NB4 (cell line): ENCODE measurements around the gene SENP8.
"Not testable (repeated sequence)": the region's sequence is repeated elsewhere in the genome, so short reads cannot be mapped to it uniquely, and the experiment has no call there.

Source experiments
- DNase-seq: peaks from one replicate; pipeline ENCODE4 v3.0.0; 2010; ENCODE audit warnings: low read depth
- H3K4me3 ChIP-seq: one replicate; pipeline ENCODE4 v1.5.1; 2011; ENCODE audit warnings: mild to moderate bottlenecking, low read depth, low read length, moderate library complexity
- MYC ChIP-seq: IDR thresholded peaks from 2 replicates; pipeline ENCODE4 v1.6.1; 2011; ENCODE audit warnings: low read depth, low read length
- POLR2A ChIP-seq: IDR thresholded peaks from 2 replicates; pipeline ENCODE4 v1.6.1; 2011; ENCODE audit warnings: mild to moderate bottlenecking; ENCODE audit not compliant: insufficient read length; ENCODE audit errors: extremely low read depth
- TF ChIP-seq, protein P1 (sequence below): IDR thresholded peaks from one replicate; pipeline ENCODE4 v1.5.1; 2012; ENCODE audit warnings: low read depth, low read length
- TF ChIP-seq, protein P2 (sequence below): IDR thresholded peaks from 2 replicates; pipeline ENCODE4 v1.6.1; 2011; ENCODE audit warnings: low read depth, low read length

The SENP8 gene

DNA sequence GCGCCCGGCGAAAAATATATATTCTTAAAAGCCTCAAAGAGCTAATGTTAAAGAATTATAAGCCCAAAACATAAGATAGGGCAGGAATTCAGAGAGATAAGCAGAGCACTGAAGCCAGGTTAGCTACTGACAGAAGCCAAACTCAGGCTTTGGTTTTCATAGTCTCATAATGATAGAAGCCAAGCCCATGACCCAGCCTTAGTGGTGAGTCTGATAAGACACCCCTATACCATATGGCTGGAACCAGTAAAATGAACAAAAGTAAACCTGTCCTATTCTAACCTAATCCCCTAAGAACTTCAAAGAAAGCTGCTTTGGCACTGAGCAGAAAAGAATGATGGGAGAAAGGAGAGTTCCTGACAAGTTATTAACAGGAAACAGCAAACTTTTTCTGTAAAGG lies 26.2 kb upstream of the SENP8 start:
- no peak for DNase-seq
- TF ChIP-seq, protein P1, sequence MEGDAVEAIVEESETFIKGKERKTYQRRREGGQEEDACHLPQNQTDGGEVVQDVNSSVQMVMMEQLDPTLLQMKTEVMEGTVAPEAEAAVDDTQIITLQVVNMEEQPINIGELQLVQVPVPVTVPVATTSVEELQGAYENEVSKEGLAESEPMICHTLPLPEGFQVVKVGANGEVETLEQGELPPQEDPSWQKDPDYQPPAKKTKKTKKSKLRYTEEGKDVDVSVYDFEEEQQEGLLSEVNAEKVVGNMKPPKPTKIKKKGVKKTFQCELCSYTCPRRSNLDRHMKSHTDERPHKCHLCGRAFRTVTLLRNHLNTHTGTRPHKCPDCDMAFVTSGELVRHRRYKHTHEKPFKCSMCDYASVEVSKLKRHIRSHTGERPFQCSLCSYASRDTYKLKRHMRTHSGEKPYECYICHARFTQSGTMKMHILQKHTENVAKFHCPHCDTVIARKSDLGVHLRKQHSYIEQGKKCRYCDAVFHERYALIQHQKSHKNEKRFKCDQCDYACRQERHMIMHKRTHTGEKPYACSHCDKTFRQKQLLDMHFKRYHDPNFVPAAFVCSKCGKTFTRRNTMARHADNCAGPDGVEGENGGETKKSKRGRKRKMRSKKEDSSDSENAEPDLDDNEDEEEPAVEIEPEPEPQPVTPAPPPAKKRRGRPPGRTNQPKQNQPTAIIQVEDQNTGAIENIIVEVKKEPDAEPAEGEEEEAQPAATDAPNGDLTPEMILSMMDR: no peak
- TF ChIP-seq, protein P2, sequence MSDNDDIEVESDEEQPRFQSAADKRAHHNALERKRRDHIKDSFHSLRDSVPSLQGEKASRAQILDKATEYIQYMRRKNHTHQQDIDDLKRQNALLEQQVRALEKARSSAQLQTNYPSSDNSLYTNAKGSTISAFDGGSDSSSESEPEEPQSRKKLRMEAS: no peak
- no peak for TF ChIP-seq POLR2A
- no peak for TF ChIP-seq MYC
- H3K4me3 ChIP-seq: no peak overlapping the region

DNA sequence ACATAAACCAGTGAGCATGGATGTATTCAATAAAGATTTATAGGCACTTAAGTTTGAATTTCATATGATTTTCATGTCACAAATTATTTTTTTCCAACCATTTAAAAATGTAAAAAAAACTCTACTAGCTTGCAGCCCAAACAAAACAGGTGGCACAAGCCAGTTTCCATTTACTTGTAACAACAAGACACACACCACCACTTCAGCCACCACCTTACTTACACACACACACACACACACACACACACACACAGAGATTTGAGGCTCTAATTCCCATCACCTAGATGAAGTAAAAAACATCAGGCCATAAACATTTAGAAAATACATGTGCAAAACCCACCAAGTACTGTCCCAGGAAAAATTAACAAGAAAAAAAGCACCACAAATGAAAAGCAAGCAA lies 25.5 kb upstream of the SENP8 start:
- DNase-seq: no peak
- no peak overlapping the region for H3K4me3 ChIP-seq
- TF ChIP-seq, protein P1: no peak
- TF ChIP-seq, protein P2: no peak
- TF ChIP-seq POLR2A (no peak), MYC (no peak)

DNA sequence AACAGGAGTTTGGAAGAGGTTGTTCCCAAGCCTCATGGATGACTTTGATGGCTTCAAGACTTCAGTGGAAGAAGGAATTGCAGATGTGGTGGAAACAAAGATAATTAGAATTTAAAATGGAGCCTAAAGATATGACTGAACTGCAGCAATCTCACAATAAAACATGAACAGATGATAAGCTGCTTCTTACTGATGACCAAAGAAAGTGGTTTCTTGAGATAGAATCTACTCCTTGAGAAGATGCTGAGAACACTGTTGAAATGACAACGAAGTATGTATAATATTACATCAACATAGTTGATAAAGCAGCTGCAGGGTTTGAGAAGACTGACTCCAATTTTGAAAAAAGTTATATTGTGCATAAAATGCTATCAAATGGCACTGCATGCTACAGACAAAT lies 21.4 kb upstream of the SENP8 start:
- DNase-seq: no peak
- H3K4me3 ChIP-seq: no peak overlapping the region
- TF ChIP-seq, protein P1: no peak
- no peak for TF ChIP-seq MYC

DNA sequence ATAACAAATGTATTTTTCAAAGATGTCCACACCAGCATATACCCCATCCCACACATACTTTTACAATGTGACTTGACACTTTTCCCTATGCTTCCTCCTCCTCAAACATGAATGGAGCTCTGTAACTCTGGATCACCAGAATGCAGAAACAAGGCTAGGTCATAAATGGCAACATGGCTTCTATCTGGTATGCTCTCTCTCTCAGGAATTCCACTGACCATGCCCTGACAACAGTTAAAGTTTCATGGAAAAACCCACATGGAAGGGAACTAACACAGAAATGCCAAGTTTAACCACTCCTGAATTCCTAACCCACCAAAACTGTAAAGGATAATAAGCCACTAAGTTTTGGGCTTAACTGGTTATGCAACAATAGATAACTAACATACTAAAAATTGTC lies 20.2 kb upstream of the SENP8 start:
- TF ChIP-seq, protein P2: no peak
- TF ChIP-seq, protein P1: no peak
- no peak for TF ChIP-seq POLR2A
- no peak for TF ChIP-seq MYC
- DNase-seq: no peak
- H3K4me3 ChIP-seq: no peak overlapping the region

DNA sequence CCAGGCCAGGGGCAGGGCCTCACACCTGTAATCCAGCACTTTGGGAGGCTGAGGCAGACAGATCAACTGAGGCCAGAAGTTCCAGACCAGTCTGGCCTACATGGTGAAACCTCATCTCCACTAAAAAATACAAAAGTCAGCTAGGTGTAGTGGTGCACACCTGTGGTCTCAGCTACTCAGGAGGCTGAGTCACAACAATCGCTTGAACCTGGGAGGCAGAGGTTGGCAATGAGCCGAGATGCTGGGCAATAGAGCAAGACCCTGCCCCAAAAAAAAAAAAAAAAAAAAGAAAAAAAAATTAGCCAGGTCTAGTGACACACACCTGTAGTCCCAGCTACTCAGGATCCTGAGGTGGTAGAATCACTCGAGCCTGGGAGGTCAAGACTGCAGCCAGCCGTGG lies 19.0 kb upstream of the SENP8 start:
- TF ChIP-seq, protein P2: no peak
- TF ChIP-seq MYC (no peak), POLR2A (no peak)
- TF ChIP-seq, protein P1: no peak
- DNase-seq: no peak
- no peak overlapping the region for H3K4me3 ChIP-seq

DNA sequence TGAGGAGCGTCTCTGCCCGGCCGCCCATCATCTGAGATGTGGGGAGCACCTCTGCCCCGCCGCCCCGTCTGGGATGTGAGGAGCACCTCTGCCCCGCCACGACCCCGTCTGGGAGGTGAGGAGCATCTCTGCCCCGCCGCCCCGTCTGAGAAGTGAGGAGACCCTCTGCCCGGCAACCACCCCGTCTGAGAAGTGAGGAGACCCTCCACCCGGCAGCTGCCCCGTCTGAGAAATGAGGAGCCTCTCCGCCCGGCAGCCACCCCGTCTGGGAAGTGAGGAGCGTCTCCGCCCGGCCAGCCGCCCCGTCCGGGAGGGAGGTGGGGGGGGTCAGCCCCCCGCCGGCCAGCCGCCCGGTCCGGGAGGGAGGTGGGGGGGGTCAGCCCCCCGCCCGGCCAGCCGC lies 17.7 kb upstream of the SENP8 start:
- not testable (repeated sequence) for DNase-seq, H3K4me3 ChIP-seq

DNA sequence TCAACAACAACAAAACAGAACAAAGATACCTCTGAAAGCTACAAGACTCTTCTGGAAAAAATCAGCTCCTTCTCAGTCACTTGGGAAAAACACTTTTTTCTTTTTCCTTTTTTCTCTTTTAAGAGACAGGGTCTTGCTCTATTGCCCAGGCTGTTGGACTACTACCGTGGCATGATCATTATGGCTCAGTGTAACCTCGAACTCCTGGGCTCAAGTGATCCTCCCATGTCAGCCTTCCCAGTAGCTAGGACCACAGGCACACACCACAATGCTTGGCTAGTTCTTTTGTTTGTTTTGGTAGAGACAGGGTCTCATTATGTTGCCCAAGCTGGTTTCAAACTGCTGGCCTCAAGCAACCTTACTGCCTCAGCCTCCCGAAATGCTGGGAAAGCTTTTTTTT lies 13.1 kb upstream of the SENP8 start:
- no peak overlapping the region for H3K4me3 ChIP-seq
- TF ChIP-seq, protein P1: no peak
- TF ChIP-seq, protein P2: no peak
- TF ChIP-seq MYC: no peak
- TF ChIP-seq POLR2A: no peak
- DNase-seq: no peak
